Activated naive CD4-positive, alpha-beta T cell treated with anti-CD3 and anti-CD28 coated beads, Interleukin-2, amount 50 U/mL, for 24 hours (primary cell): ENCODE measurements around the gene ACTA2.

Source experiments
- H3K27ac Mint-ChIP-seq: one replicate; pipeline ENCODE4 v1.8.0; 2021; ENCODE audit warnings: mild to moderate bottlenecking, mixed read lengths
- H3K27me3 Mint-ChIP-seq: one replicate; pipeline ENCODE4 v1.8.0; 2021; ENCODE audit warnings: mixed read lengths
- H3K36me3 Mint-ChIP-seq: one replicate; pipeline ENCODE4 v1.8.0; 2021; ENCODE audit warnings: mixed read lengths
- H3K4me1 Mint-ChIP-seq: one replicate; pipeline ENCODE4 v1.8.0; 2021; ENCODE audit warnings: mixed read lengths
- H3K4me3 Mint-ChIP-seq: one replicate; pipeline ENCODE4 v1.8.0; 2021; ENCODE audit warnings: mild to moderate bottlenecking, mixed read lengths
- H3K9me3 Mint-ChIP-seq: one replicate; pipeline ENCODE4 v1.8.0; 2021; ENCODE audit warnings: mixed read lengths

ACTA2 gene

DNA sequence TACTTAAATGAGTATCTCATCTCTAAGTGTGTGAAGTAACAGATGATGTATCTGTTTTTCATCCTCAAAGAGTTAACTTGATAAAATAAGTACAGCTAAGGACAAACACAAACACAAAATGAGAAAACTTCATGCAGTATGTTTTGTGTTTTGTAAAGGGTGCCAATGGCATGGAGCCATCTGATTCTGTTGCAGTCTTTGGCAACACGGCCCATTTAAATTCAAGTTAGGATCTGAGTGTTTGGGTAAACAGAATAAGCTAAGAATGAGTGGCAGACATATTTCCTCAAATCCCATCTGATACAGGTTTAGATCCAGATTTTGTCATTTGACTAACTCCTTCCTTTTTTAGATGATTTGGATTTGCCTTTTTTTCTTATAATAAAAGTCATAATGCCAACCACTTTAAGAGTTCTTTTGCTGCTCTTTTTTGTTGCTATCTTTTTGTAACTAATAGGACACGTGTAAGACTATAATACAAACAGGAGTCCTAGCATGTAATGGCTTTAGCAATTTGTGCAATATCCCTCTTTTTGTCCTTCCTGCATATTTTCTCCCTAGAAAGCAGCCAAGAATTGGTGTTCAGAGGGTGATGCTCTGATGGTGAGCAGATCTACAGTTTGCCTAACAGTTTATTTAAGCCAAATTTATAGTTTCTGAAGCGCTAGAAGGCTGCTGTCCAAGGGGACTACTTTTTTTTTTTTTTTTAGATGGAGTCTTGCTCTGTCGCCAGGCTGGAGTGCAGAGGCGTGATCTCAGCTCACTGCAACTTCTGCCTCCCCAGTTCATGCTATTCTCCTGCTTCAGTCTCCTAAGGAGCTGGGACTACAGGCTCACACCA, 18.9 kb upstream of the ACTA2 start:
- Mint-ChIP-seq H3K27ac (no peak overlapping the region), H3K4me1 (peaks cover 17% of the 10 kb centered on the region), H3K4me3 (no peak overlapping the region), H3K9me3 (no peaks in the 10 kb centered on the region), H3K27me3 (no peaks in the 10 kb centered on the region), H3K36me3 (no peaks in the 10 kb centered on the region)

DNA sequence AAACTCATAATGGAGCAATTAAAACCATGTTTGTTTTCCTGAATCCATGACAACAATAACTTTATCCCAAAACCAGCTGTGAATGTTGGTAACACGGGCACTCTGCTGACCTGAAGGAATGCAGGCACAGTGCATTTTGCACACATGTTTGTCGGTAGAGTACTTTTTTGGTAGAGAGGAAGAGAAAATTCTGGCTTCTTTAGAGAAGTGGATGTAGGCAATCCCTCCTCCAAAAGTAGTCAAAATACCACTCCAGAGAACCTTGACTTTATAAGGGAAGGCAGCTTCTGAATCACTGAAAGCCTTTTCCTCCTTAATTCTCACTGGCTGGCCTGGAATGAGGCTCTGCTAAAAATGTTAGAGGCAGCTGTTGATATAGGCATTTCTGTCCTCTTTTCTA, 15.8 kb upstream of the ACTA2 start:
- no peaks in the 10 kb centered on the region for H3K36me3 Mint-ChIP-seq
- H3K4me1 Mint-ChIP-seq = no peaks in the 10 kb centered on the region
- no peaks in the 10 kb centered on the region for H3K27me3 Mint-ChIP-seq
- no peaks in the 10 kb centered on the region for H3K9me3 Mint-ChIP-seq
- H3K27ac Mint-ChIP-seq = no peak overlapping the region
- no peak overlapping the region for H3K4me3 Mint-ChIP-seq

DNA sequence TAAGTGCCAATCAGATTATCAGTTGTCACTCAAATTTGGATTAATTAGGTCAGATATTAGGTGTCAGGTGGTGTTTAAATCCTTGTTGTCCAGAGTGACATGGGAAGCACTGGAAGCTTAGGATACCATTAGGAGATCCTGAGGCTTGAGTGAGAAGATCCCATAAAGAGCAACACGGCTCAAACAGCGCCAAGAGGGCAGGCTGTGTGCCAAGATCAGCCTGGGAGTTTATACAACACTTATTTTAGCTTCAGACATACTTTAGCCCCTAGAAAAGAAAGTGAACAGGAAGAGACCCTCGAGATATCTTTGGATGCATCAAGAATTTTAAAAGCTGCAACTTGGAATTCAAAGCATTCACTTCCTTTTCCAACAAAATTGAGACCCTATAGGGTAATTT, 14.2 kb upstream of the ACTA2 start:
- no peaks in the 10 kb centered on the region for H3K9me3 Mint-ChIP-seq
- H3K36me3 Mint-ChIP-seq = no peaks in the 10 kb centered on the region
- no peak overlapping the region for H3K4me3 Mint-ChIP-seq
- peaks cover 10% of the 10 kb centered on the region for H3K4me1 Mint-ChIP-seq
- no peak overlapping the region for H3K27ac Mint-ChIP-seq
- H3K27me3 Mint-ChIP-seq = no peaks in the 10 kb centered on the region

DNA sequence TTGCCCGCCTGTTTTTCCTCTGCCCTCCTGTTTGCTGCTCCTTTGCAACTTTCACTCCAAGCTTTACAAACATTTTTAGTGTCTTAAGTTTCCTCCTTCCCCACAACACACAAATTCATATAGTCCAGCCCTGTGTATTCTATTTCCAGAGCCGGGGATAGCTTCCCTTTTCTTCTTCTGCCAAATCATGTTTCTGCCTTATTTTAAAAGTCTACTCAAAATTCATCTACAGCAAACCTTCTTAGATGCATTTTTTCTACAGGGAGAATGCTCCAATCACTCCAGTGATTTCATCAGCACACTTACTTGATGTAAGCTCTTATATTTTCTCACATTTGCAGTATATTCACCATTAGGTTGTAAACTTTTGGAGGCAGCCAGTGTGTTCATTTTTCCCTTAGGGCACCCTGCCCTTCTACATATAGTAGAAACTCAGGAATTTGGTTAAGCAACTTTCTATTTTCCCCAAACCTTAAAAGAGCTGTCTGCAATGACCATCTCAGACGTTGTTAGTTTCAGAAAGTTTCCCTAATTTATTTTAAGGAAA, 12.4 kb upstream of the ACTA2 start:
- Mint-ChIP-seq H3K36me3 (no peaks in the 10 kb centered on the region), H3K9me3 (no peaks in the 10 kb centered on the region), H3K4me3 (no peak overlapping the region), H3K27ac (no peak overlapping the region), H3K27me3 (no peaks in the 10 kb centered on the region), H3K4me1 (peaks cover 23% of the 10 kb centered on the region)

DNA sequence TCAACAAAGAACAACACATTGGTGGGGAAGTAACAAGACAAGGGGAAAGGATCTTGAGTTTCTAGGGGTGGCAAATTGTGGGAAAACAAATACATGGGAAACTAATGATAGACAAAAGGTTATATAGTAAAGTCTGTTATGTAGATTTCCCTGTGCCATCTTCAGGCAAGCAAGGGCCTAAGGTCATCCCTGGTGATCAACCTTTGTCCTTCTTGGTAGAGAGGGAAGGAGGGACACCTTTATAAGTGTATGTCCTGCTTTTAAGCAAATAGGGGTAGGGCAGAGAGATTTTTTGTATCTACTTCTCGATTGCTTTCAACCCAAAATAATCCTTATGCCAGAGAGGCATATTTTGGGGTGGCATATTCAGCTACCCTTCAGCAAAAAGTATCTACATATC, 11.8 kb upstream of the ACTA2 start:
- Mint-ChIP-seq H3K27me3 (no peaks in the 10 kb centered on the region), H3K36me3 (no peaks in the 10 kb centered on the region)

DNA sequence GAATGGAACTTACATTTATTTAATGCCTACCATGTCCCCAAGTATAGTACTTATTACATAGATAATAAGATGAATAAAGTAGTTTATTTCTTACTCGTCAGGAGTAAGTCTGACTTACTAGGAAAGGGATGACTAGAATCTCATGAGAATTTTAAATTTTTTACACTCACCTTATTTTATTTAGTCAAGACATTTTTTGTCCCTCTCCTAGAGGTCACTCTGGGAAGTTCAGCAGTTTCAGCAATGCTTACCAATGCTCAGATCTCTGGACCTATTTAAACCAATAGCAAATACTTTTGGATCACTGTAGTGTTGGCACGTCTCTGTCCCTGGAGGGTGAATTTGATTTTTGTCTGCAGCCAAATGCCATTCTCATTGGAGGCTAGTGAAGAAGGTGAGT, 10.7 kb upstream of the ACTA2 start:
- H3K27ac Mint-ChIP-seq = no peak overlapping the region
- no peaks in the 10 kb centered on the region for H3K27me3 Mint-ChIP-seq
- H3K4me3 Mint-ChIP-seq = no peak overlapping the region
- H3K36me3 Mint-ChIP-seq = no peaks in the 10 kb centered on the region
- H3K9me3 Mint-ChIP-seq = no peaks in the 10 kb centered on the region
- peaks cover 23% of the 10 kb centered on the region for H3K4me1 Mint-ChIP-seq

More for the DNA sequence above, 11.8 kb upstream of the ACTA2 start:
- peaks cover 23% of the 10 kb centered on the region for H3K4me1 Mint-ChIP-seq
- no peaks in the 10 kb centered on the region for H3K9me3 Mint-ChIP-seq
- H3K4me3 Mint-ChIP-seq = no peak overlapping the region
- no peak overlapping the region for H3K27ac Mint-ChIP-seq

DNA sequence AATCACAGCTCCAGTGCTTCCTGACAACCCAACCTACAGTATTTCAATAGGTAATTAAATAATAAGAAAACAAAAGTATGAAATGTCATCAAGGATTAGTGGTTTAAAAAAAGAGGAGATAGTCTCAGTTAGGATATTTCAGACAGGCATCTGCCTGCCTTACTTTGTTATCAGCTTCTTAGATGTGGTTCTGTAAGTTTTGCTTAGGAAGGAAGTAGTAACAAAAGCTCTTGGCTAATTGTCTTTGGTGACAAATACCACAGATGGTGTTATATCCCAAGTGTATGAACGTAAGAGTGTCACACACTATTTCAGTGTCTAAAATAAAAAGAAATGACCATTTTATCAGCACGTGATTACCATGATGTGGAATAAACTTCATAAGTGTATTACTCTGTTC, 9.8 kb upstream of the ACTA2 start:
- no peaks in the 10 kb centered on the region for H3K36me3 Mint-ChIP-seq
- H3K27me3 Mint-ChIP-seq = no peaks in the 10 kb centered on the region
- H3K4me1 Mint-ChIP-seq = peaks cover 23% of the 10 kb centered on the region
- peak overlapping the region; percentile 4 for H3K27ac Mint-ChIP-seq
- H3K4me3 Mint-ChIP-seq = no peak overlapping the region
- H3K9me3 Mint-ChIP-seq = no peaks in the 10 kb centered on the region

DNA sequence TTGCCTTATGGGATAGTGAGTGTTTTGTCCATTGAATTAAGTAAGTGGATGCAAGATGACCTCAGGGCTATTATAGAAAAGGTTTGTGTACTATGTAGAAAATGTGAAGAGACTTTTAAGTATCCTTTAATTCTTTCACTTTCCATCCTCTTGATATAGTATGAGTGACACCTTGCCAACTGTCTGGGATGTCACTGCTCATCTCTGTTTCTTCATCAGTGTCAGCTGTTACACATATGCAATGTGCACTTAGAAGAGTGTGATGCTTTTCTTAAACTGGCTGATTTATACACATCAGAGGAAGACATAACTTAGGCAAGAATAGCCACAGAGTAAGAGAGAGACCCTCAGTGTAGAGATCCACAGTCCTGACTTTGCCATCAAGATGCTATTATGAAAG, 8.7 kb upstream of the ACTA2 start:
- H3K4me1 Mint-ChIP-seq = peaks cover 23% of the 10 kb centered on the region
- H3K4me3 Mint-ChIP-seq = no peak overlapping the region
- no peaks in the 10 kb centered on the region for H3K9me3 Mint-ChIP-seq
- H3K27me3 Mint-ChIP-seq = no peaks in the 10 kb centered on the region
- no peaks in the 10 kb centered on the region for H3K36me3 Mint-ChIP-seq
- no peak overlapping the region for H3K27ac Mint-ChIP-seq

DNA sequence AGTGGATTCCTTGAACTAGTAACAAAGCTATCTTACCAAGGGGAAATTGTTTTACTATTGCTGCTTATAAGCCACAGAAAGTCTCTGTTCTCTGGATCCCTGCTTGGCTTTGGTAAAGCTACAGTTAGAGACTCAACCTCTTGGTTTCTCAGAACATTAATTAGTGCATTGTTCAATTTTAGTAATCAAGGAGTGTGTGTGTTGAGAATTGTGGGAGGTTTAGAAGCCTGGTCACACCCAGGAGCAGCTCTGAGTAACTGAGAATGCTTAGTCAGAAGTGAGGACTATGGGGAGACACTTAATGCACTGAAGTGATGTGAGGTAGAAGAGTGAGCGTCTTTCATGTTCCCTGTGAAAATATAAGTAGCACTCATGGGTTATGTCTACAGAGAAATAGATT, 8.2 kb upstream of the ACTA2 start:
- Mint-ChIP-seq H3K4me1 (peaks cover 23% of the 10 kb centered on the region), H3K36me3 (no peaks in the 10 kb centered on the region), H3K4me3 (no peak overlapping the region), H3K9me3 (no peaks in the 10 kb centered on the region), H3K27me3 (no peaks in the 10 kb centered on the region), H3K27ac (no peak overlapping the region)

DNA sequence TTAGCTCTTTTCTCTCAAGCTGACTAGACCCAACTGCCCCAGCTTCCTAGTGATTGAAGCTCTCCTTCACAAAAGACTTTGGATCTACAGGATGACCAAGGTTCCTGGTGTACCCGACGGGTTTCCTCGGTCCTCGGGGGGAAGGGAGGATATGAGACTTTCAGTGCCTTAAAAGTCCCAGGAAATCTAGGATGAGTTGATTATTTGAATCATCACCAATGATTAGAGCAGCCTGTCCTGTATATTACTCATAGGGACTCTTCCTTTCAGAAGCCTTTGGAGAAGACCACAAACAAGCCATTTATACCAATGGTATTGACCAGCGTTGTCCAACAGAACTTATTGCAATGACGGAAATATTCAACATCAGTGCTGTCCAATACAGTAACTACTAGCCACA, 6.1 kb upstream of the ACTA2 start:
- no peak overlapping the region for H3K27ac Mint-ChIP-seq
- H3K4me1 Mint-ChIP-seq = peaks cover 23% of the 10 kb centered on the region
- no peaks in the 10 kb centered on the region for H3K36me3 Mint-ChIP-seq
- no peak overlapping the region for H3K4me3 Mint-ChIP-seq
- H3K9me3 Mint-ChIP-seq = no peaks in the 10 kb centered on the region
- no peaks in the 10 kb centered on the region for H3K27me3 Mint-ChIP-seq

DNA sequence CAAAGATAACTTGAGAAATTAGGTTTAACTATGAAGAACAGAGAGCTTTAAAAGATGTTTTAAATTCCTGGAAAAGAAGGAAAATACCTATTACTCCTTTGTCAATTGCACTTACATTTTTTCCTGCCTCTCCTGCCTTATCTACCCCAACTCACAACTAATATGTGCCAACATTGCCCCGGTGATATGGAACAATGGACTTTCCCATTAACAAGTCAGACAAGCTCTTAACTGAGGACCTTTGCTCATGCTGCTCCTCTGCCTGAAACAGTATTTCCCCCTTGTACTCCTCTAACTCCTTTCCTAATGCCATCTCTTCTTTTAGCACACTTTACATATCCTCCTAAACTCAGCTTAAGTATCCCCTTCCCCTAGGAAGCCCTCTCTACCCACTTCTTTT, 4.8 kb upstream of the ACTA2 start:
- H3K4me1 Mint-ChIP-seq = peaks cover 18% of the 10 kb centered on the region
- H3K36me3 Mint-ChIP-seq = no peaks in the 10 kb centered on the region
- no peaks in the 10 kb centered on the region for H3K9me3 Mint-ChIP-seq
- H3K27me3 Mint-ChIP-seq = no peaks in the 10 kb centered on the region
- no peak overlapping the region for H3K4me3 Mint-ChIP-seq
- no peak overlapping the region for H3K27ac Mint-ChIP-seq

DNA sequence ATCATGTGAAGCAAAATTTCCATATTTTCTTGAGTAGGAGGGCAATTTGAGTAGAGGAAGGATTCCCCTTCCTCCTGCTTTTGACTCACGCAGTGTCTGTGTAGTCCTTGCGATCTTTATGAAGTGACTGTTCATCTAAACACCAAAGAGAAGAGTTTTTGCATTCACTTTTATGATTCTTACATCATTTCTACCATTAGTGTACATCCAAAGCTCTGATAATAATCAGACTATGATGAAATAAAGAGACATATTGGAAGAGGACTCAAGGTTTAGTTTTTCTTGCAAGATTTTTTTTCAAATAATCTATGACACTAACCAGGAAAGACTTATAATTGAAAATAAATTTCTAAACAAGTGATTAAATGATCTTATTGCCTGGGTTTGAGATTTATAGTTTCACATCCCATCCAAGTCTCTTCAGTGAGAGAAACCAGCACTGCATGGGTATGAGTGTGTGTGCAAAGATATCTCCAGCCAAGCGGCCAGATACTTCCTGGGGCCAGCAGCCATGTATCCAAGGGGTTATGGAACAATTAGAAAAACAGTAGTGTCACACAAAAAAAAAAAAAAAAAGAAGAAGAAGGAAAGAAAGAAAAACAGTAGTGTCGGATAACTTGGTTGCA, 2.0 kb upstream of the ACTA2 start:
- H3K4me1 Mint-ChIP-seq = no peaks in the 10 kb centered on the region

DNA sequence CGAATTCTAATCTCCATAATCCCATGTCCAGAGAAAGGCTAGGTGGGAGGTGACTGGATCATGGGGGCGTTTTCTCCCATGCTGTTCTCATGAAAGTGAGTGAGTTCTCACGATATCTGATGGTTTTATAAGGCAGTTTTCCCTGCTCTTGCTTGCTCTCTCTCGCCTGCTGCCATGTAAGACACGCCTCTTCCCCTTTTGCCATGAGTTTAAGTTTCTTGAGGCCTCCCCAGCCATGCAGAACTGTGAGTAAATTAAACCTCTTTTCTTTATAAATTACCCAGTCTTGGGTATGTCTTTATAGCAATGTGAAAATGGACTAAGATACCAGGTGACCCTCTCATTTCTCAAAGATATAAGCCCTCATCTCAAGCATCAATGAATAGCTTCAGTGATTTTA, 1.1 kb upstream of the ACTA2 start:
- Mint-ChIP-seq H3K9me3 (no peaks in the 10 kb centered on the region), H3K36me3 (peaks cover 2% of the 10 kb centered on the region), H3K27ac (no peak overlapping the region), H3K4me1 (no peaks in the 10 kb centered on the region), H3K27me3 (no peaks in the 10 kb centered on the region), H3K4me3 (no peak overlapping the region)

More for the DNA sequence above, 2.0 kb upstream of the ACTA2 start:
- no peaks in the 10 kb centered on the region for H3K9me3 Mint-ChIP-seq
- peaks cover 2% of the 10 kb centered on the region for H3K36me3 Mint-ChIP-seq
- H3K27me3 Mint-ChIP-seq = no peaks in the 10 kb centered on the region
- no peak overlapping the region for H3K27ac Mint-ChIP-seq
- no peak overlapping the region for H3K4me3 Mint-ChIP-seq

DNA sequence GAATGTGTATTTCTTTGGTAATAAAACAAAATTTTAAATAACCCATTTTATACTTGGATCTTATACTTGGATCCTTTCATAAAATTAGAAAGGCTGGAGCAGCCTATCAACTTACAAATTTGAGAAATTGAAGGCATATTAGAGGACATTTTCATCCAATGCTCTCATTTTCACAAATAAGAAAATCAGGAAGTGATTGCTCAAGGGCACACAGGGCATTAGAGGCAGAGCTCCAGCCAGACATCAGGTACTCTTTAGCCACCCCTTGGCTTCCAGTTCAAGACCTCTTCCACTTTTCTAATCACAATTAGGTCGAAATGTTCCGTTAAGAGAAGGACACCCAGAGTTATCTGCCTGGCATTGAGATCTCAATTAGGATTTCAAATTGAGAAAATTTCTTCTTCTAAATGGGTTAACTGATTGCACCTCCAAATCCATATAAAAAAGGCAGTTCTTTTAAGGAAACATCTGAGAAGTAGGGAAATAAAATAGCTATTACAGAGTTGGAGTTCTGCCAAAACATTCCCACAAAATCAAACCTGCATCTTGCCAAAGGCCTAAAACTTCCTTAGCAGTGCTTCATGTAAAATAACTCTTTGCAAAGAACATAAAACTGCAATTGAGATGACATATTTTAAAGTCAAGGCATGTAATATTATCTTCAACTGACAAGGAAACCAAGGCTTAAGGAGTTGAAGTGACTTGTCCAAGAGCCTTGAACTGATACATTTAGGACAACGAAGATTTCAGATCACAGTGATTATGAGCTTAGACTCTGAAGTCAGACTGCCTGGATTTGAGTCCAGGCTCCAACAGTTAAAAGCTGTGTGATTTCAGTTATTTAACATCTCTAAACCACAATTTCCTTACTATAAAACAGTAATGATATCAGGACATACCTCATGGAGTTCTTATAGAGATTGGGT, 2.4 kb downstream of the ACTA2 start:
- Mint-ChIP-seq H3K9me3 (no peaks in the 10 kb centered on the region), H3K27ac (no peak overlapping the region), H3K36me3 (peaks cover 2% of the 10 kb centered on the region), H3K4me1 (peaks cover 2% of the 10 kb centered on the region), H3K27me3 (no peaks in the 10 kb centered on the region), H3K4me3 (no peak overlapping the region)

DNA sequence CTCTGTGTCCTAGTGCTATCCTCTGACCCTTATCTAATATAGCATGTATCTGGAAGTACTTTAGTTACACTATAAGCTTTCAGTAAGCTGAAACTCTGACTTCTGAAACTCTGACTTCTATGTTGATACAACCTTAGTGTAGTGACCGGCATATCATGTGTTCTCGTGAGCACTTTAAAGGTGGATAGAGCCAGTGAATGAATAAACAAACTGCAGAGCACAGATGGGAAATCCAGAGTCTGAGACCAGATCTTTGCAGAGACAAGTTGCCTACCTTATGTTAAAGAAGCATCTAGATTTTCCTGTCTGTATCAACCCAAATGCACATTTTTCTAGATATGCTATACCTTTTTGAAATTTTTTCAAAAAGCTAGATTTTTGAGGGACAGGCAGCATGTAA, 3.5 kb downstream of the ACTA2 start:
- Mint-ChIP-seq H3K4me3 (no peak overlapping the region), H3K27ac (no peak overlapping the region), H3K9me3 (no peaks in the 10 kb centered on the region), H3K27me3 (no peaks in the 10 kb centered on the region), H3K4me1 (peaks cover 10% of the 10 kb centered on the region), H3K36me3 (peaks cover 2% of the 10 kb centered on the region)
